ENCODE results near the gene ITFG2.

- TF ChIP-seq, protein P1, sequence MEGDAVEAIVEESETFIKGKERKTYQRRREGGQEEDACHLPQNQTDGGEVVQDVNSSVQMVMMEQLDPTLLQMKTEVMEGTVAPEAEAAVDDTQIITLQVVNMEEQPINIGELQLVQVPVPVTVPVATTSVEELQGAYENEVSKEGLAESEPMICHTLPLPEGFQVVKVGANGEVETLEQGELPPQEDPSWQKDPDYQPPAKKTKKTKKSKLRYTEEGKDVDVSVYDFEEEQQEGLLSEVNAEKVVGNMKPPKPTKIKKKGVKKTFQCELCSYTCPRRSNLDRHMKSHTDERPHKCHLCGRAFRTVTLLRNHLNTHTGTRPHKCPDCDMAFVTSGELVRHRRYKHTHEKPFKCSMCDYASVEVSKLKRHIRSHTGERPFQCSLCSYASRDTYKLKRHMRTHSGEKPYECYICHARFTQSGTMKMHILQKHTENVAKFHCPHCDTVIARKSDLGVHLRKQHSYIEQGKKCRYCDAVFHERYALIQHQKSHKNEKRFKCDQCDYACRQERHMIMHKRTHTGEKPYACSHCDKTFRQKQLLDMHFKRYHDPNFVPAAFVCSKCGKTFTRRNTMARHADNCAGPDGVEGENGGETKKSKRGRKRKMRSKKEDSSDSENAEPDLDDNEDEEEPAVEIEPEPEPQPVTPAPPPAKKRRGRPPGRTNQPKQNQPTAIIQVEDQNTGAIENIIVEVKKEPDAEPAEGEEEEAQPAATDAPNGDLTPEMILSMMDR (conservative IDR thresholded peaks at IDR 0.05; ENCODE audit: low read depth, low read length) = no peak
- no peak for TF ChIP-seq EZH2 (IDR thresholded peaks at IDR 0.05; ENCODE audit: borderline replicate concordance, low read depth, low read length, poor library complexity, severe bottlenecking)
These were observed 30.5 kb downstream of the ITFG2 start for GRCh38 chr12:2842948-2843347.
